MCF 10A (cell line): ENCODE measurements around the gene FEV. TPM values are rescaled to one million over a fixed set of nuclear protein-coding genes. Genes with fewer than 3 reads are reported as not detected.

Experiments used
- BruUV-seq: library from RNA; stranded (reverse); fragments of 400-500 nt; replicated peaks from 2 replicates; lab custom pipeline; 2021; lab: Mats Ljungman, UMichigan
- CTCF ChIA-PET: fragments of 300-600 bp; sonication (Branson Sonifier 250); formaldehyde crosslinking; extraction: SDS; loops from one replicate; lab custom pipeline; 2021; ENCODE audit warnings: antibody characterized with exemption, inconsistent platforms; lab: Yijun Ruan, JAX
- POLR2A ChIA-PET: fragments of 300-600, 350-650 bp; sonication (Branson Sonifier 250); formaldehyde crosslinking; extraction: SDS; loops from one replicate; lab custom pipeline; 2020; ENCODE audit warnings: antibody characterized with exemption, inconsistent platforms; lab: Yijun Ruan, JAX
- DNase-seq: peaks from one replicate; pipeline ENCODE4 v3.0.0-alpha.2; 2018; ENCODE audit not compliant: unreplicated experiment
- H3K27ac Mint-ChIP-seq: one replicate; pipeline ENCODE4 v1.8.0; 2022; ENCODE audit warnings: mild to moderate bottlenecking, low read depth, mixed read lengths; ENCODE audit not compliant: unreplicated experiment
- H3K27me3 Mint-ChIP-seq: one replicate; pipeline ENCODE4 v1.8.0; 2022; ENCODE audit warnings: mixed read lengths; ENCODE audit not compliant: insufficient read depth, unreplicated experiment
- H3K36me3 Mint-ChIP-seq: one replicate; pipeline ENCODE4 v1.8.0; 2022; ENCODE audit warnings: mild to moderate bottlenecking, moderate library complexity, mixed read lengths; ENCODE audit not compliant: insufficient read depth, unreplicated experiment
- H3K4me1 Mint-ChIP-seq: one replicate; pipeline ENCODE4 v1.8.0; 2022; ENCODE audit warnings: mixed read lengths; ENCODE audit not compliant: insufficient read depth, unreplicated experiment
- H3K4me3 Mint-ChIP-seq: one replicate; pipeline ENCODE4 v1.8.0; 2022; ENCODE audit warnings: mild to moderate bottlenecking, moderate library complexity, mixed read lengths; ENCODE audit not compliant: unreplicated experiment
- H3K9me3 Mint-ChIP-seq: one replicate; pipeline ENCODE4 v1.8.0; 2022; ENCODE audit warnings: mixed read lengths; ENCODE audit not compliant: unreplicated experiment
- intact Hi-C: fragments of 100-400 bp; cut with micrococcal nuclease; formaldehyde crosslinking; loops from 2 replicates; pipeline ENCODE4 v1.14.1; 2022
- total RNA-seq: library from RNA; stranded (reverse); gene quantifications from 2 replicates; pipeline ENCODE4 v1.2.3, GENCODE V29; 2022
- TF ChIP-seq, protein P1 (sequence below): fragments of 200-600 bp; IDR thresholded peaks from one replicate; pipeline ENCODE4 v1.8.0; 2022; ENCODE audit warnings: antibody characterized with exemption, mild to moderate bottlenecking; ENCODE audit not compliant: unreplicated experiment

The FEV gene
- total RNA-seq, 1 experiment from 2014 or later, result not detected

DNA sequence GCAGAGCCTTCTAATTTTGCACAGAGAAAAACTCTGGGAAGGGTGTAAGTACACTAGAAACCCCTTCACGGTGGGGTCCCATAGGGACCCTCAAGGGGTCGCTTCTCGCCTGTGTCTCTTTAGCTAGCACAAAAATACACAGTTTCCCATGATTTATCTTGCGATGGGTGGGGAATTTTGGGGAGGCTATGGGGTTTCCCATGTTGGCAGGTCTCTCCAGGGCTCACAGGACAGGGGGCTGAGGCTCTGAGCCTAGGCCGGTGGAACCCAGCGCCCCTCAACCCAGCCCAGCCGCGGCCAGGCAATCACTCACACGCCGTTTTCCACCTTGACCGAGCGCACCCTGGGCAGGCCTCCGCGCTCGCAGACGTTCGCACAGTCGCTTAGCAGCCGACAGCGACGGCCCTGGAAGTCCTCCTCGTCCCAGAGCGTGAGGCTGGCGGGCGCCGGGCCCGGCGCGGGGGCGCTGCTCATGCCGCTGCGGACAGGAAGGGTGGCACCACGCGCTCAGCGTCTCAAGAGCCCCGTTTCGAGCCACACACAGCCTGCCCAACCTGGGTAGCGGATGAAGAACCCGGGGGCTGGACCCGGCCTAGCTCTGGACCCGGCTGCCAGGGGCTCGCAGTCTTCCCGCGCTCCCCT, 7.8 kb upstream of the FEV start:
- Mint-ChIP-seq H3K9me3 (no peaks in the 10 kb centered on the region), H3K27me3 (peaks cover 44% of the 10 kb centered on the region), H3K4me3 (no peak overlapping the region), H3K27ac (no peak overlapping the region), H3K4me1 (no peaks in the 10 kb centered on the region), H3K36me3 (no peaks in the 10 kb centered on the region)
- intact Hi-C loops, result no loop called here
- POLR2A ChIA-PET, result no interaction called here
- TF ChIP-seq, protein P1, sequence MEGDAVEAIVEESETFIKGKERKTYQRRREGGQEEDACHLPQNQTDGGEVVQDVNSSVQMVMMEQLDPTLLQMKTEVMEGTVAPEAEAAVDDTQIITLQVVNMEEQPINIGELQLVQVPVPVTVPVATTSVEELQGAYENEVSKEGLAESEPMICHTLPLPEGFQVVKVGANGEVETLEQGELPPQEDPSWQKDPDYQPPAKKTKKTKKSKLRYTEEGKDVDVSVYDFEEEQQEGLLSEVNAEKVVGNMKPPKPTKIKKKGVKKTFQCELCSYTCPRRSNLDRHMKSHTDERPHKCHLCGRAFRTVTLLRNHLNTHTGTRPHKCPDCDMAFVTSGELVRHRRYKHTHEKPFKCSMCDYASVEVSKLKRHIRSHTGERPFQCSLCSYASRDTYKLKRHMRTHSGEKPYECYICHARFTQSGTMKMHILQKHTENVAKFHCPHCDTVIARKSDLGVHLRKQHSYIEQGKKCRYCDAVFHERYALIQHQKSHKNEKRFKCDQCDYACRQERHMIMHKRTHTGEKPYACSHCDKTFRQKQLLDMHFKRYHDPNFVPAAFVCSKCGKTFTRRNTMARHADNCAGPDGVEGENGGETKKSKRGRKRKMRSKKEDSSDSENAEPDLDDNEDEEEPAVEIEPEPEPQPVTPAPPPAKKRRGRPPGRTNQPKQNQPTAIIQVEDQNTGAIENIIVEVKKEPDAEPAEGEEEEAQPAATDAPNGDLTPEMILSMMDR, result no peak
- DNase-seq, result no peak
- BruUV-seq, result no TSS peak
- CTCF ChIA-PET, result interaction anchor here (0.6 to 0.9 kb wide), 4 partner anchors 25 to 150 kb away, joined by 3 to 4 read pairs (median 3); no protein-coding TSS in a partner anchor

DNA sequence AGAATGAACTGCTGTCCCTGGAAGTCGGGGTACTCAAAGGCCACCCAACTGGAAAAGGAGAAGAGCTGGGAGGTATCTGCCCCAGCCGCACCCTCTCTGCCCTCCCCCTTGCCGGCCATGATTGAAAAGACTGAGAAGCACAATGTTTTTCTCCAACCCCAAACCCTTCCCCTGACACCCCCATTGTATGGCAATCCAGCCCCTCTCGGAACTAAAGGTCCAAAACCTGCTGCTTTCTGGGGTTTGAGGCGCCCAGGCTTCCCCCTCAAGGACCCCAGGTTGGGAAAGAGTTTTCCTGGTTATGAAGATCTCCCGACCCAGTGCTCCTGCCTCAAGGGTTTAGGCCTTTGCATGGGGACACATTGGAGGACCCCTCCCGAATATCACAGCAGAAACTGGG, 7.2 kb upstream of the FEV start:
- H3K36me3 Mint-ChIP-seq, result no peaks in the 10 kb centered on the region
- ChIA-PET POLR2A (no interaction called here), CTCF (interaction anchor here (0.6 to 0.9 kb wide), 4 partner anchors 26 to 151 kb away, joined by 3 to 4 read pairs (median 3); no protein-coding TSS in a partner anchor)
- no TSS peak for BruUV-seq
- DNase-seq, result no peak
- TF ChIP-seq, protein P1, result no peak
- no peaks in the 10 kb centered on the region for H3K9me3 Mint-ChIP-seq
- intact Hi-C loops, result no loop called here
- H3K4me3 Mint-ChIP-seq, result no peak overlapping the region
- H3K27ac Mint-ChIP-seq, result no peak overlapping the region
- H3K4me1 Mint-ChIP-seq, result no peaks in the 10 kb centered on the region
- H3K27me3 Mint-ChIP-seq, result peaks cover 50% of the 10 kb centered on the region

DNA sequence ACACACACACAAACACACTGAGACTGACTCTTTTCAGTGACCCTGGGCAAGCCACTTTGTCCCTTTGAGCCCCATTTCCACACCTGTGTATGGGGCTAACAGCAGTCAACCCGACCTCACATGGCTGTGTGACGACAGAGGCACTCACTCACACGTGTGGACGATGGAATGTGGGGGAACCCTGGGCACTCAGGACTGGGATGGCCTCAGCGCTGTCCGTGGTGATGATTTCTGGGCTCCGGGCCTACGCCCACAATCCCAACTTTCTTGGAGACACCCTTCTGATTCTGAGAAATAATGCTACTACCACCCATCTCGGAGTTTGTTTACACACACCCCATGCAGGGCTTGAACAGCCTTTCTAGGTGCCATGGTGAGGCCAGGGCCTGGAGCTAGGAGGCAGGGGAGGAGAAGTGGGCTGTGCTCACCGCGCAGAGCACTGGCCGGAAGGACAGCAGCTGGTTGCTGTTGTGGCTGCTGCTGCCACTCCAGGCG, 6.7 kb upstream of the FEV start:
- CTCF ChIA-PET, result interaction anchor here (0.7 to 0.9 kb wide), 2 partner anchors 105 to 152 kb away, joined by 3 to 4 read pairs; no protein-coding TSS in a partner anchor
- H3K36me3 Mint-ChIP-seq, result peaks cover 2% of the 10 kb centered on the region
- peaks cover 55% of the 10 kb centered on the region for H3K27me3 Mint-ChIP-seq
- no peaks in the 10 kb centered on the region for H3K9me3 Mint-ChIP-seq
- POLR2A ChIA-PET, result no interaction called here
- H3K27ac Mint-ChIP-seq, result no peak overlapping the region
- H3K4me1 Mint-ChIP-seq, result no peaks in the 10 kb centered on the region
- TF ChIP-seq, protein P1, result no peak
- intact Hi-C loops, result no loop called here
- no peak overlapping the region for H3K4me3 Mint-ChIP-seq
- BruUV-seq, result no TSS peak
- peak; percentile 26 for DNase-seq

DNA sequence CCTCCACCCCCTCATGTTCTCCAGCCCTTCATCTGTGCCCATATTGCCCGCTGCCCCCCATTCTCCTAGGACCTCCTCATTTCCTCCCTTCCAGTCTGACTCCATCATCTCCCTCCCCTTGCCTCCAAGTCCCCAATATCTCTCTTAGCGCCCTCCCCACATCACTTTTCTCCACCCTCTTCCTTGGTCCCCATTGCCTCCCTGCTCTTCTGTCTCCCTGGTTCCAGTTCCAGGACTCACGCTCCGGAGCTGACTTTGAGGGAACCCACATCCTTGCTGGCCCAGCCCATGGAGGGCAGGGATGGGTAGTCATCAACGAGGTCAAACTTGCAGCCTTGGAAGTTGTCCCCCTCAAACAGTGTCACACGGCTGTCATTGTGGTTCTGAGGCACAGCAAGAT, 5.6 kb upstream of the FEV start:
- Mint-ChIP-seq H3K27me3 (peaks cover 60% of the 10 kb centered on the region), H3K4me3 (no peak overlapping the region), H3K27ac (no peak overlapping the region), H3K36me3 (peaks cover 7% of the 10 kb centered on the region), H3K9me3 (no peaks in the 10 kb centered on the region), H3K4me1 (no peaks in the 10 kb centered on the region)
- POLR2A ChIA-PET, result interaction anchor here (0.7 kb wide), 1 partner anchor 98 kb away, joined by 3 read pairs; no protein-coding TSS in a partner anchor
- no TSS peak for BruUV-seq
- DNase-seq, result no peak
- CTCF ChIA-PET, result interaction anchor here (0.7 to 1.8 kb wide), 6 partner anchors 10 to 151 kb away, joined by 3 to 12 read pairs (median 4); partner anchors contain the start of gene CDK5R2
- TF ChIP-seq, protein P1, result no peak
- intact Hi-C loops, result no loop called here
